B cell (primary cell): ENCODE data around the gene OR1J4.

Experiments used
- CTCF ChIP-seq: fragments of 200-600 bp; IDR thresholded peaks from one replicate; pipeline ENCODE4 v1.8.0; 2022; ENCODE audit warnings: antibody characterized with exemption, mild to moderate bottlenecking
- EZH2 ChIP-seq: IDR thresholded peaks from 2 replicates; pipeline ENCODE4 v1.6.1; 2012; ENCODE audit warnings: borderline replicate concordance, low read depth, mild to moderate bottlenecking, moderate library complexity, low read length; ENCODE audit not compliant: insufficient read depth, poor library complexity, severe bottlenecking

DNA sequence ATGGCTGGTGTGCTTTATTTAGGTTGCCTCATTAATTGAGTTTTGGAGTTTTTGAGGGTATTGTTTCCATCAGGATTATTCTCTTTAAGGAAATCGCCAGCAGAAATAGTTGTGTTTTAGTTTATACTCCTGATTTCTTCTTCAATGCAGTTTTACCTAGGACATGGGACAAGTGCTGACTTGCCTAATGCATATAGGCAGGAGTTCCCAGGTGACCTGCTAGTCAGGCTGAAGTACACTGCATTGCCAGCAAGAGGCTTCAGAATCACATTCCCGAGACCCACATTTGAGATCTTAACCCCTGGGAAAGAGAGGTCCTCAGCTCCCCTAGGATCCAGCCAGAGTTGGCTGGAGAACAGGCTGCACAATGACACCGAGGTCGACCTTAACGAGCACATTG, 32.4 kb downstream of the OR1J4 start:
- TF ChIP-seq CTCF (no peak), EZH2 (no peak)
